ENCODE data around the gene PAX7.

PAX7 gene

DNA sequence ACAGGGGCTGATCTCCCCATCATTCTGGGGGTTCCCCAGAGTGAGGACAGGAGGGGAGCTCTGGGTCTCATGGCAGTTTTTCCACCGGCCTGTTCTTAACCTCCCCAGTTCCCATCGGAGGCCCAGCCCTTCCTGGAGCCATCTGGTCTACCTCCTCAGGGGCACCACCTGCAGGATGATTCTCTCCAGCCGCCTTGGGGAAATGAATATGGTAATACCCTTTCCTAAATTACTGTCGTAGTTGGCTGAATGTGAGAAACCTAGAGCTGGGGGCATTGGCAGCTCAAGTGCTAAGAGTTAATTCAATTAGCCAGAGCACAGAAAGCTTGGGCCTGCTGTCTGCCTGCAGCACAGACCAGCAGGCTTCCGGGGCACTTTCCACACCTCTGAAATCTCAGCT, 163.9 kb downstream of the PAX7 start:
- TF ChIP-seq, protein P1, sequence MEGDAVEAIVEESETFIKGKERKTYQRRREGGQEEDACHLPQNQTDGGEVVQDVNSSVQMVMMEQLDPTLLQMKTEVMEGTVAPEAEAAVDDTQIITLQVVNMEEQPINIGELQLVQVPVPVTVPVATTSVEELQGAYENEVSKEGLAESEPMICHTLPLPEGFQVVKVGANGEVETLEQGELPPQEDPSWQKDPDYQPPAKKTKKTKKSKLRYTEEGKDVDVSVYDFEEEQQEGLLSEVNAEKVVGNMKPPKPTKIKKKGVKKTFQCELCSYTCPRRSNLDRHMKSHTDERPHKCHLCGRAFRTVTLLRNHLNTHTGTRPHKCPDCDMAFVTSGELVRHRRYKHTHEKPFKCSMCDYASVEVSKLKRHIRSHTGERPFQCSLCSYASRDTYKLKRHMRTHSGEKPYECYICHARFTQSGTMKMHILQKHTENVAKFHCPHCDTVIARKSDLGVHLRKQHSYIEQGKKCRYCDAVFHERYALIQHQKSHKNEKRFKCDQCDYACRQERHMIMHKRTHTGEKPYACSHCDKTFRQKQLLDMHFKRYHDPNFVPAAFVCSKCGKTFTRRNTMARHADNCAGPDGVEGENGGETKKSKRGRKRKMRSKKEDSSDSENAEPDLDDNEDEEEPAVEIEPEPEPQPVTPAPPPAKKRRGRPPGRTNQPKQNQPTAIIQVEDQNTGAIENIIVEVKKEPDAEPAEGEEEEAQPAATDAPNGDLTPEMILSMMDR (IDR thresholded peaks at IDR 0.05; ENCODE audit: low read depth, low read length), result no peak

DNA sequence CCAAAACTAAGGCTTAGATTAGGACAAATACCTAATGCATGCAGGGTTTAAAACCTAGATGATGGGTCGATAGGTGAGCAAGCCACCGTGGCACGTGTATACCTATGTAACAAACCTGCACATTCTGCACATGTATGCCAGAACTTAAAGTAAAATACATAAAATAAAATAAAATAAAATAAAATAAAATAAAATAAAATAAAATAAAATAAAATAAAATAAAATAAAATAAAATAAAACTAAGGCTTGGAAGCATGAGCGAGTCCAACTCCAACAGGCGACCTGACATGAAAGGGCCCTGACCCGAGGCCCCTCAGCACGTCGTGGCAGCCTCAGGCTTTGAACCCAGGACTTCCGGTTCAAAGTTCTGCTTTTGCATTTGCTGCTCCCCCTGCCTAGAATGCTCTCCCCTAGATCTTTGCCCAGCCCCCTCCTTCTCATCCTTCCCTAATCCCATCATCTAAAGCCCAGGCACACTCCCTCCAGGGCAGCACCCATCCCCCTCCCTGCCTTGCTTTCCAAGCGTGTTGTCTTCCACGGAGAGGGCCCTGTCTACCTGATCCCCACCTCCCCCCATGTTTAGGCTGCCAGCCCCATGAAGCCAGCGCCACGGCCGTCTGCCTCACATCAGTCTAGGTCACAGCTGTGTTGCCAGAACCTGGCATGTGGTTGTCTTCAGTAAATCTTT, 164.5 kb downstream of the PAX7 start:
- TF ChIP-seq, protein P1 (IDR thresholded peaks at IDR 0.05; ENCODE audit: low read depth, low read length), result no peak

More for the DNA sequence above, 163.9 kb downstream of the PAX7 start:
- H3K4me3 ChIP-seq (ENCODE audit: low read depth, low read length), result no peak overlapping the region

DNA sequence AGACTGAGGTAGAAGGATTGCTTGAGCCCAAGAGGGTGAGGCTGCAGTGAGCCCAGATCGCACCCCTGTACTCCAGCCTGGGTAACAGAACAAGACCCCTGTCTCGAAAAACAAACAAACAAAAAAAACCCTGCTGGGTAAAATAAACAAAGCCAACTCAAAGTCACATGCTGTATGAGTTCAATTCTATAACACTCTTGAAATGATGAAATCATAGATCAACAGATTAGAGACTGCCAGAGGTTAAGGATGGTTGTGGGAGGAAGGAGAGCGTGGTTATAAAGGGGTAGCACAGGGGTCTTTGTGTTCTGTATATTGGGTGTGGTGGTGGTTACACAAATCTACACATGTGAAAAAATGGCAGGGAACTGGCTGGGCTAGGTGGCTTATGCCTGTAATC, 166.3 kb downstream of the PAX7 start:
- TF ChIP-seq, protein P1 (IDR thresholded peaks at IDR 0.05; ENCODE audit: low read depth, low read length), result no peak
- no peak overlapping the region for H3K4me3 ChIP-seq (ENCODE audit: low read depth, low read length)

More for the DNA sequence above, 164.5 kb downstream of the PAX7 start:
- no peak overlapping the region for H3K4me3 ChIP-seq (ENCODE audit: low read depth, low read length)
